H1 (cell line): ENCODE measurements around the gene TUT7. TPM values are rescaled to one million over a fixed set of nuclear protein-coding genes. Genes with fewer than 3 reads are reported as not detected.

Experiments
- CTCF ChIA-PET: fragments of 300-600 bp; sonication (Branson Sonifier 250); formaldehyde crosslinking; loops from one replicate; lab custom pipeline; 2021; ENCODE audit not compliant: partially characterized antibody; lab: Charles Lee
- POLR2A ChIA-PET: fragments of 300-600 bp; sonication (Branson Sonifier 250); formaldehyde crosslinking; loops from one replicate; lab custom pipeline; 2021; ENCODE audit warnings: inconsistent platforms; ENCODE audit not compliant: partially characterized antibody; lab: Charles Lee
- DNase-seq, 2 experiments: peaks; one replicate each; pipeline versions ENCODE4 v3.0.0 to v3.0.0-alpha.2; 2010 to 2022; ENCODE audit warnings: low spot score in 2 of 2, low read depth in 1 of 2, mixed read lengths in 1 of 2
- FAIRE-seq: peaks from 2 replicates; lab custom pipeline; 2011; peaks lifted over from hg19 to GRCh38; lab: Jason Lieb, UNC
- H2AFZ ChIP-seq: 2 replicates; pipeline ENCODE4 v1.8.1; 2012; ENCODE audit warnings: low read length, inconsistent platforms
- H2AK5ac ChIP-seq: 2 replicates; pipeline ENCODE4 v1.6.1; 2013; ENCODE audit warnings: low read depth, low read length
- H2BK120ac ChIP-seq: replicated peaks from 2 replicates; pipeline ENCODE3; 2013; ENCODE audit warnings: low read depth, low read length, inconsistent platforms
- H2BK12ac ChIP-seq: 2 replicates; pipeline ENCODE4 v1.6.1; 2013; ENCODE audit warnings: low read depth, low read length
- H2BK15ac ChIP-seq: 2 replicates; pipeline ENCODE4 v1.6.1; 2013; ENCODE audit warnings: low read length
- H2BK20ac ChIP-seq: 2 replicates; pipeline ENCODE4 v1.6.1; 2013; ENCODE audit warnings: low read length
- H2BK5ac ChIP-seq: 2 replicates; pipeline ENCODE4 v1.6.1; 2013; ENCODE audit warnings: low read depth, low read length
- H3K14ac ChIP-seq: 2 replicates; pipeline ENCODE4 v1.6.1; 2013; ENCODE audit warnings: inconsistent platforms; ENCODE audit not compliant: insufficient read length
- H3K18ac ChIP-seq: 2 replicates; pipeline ENCODE4 v1.6.1; 2013; ENCODE audit warnings: low read length; ENCODE audit errors: extremely low read depth
- H3K23ac ChIP-seq: 2 replicates; pipeline ENCODE4 v1.6.1; 2013; ENCODE audit warnings: inconsistent platforms; ENCODE audit not compliant: insufficient read length
- H3K23me2 ChIP-seq: 2 replicates; pipeline ENCODE4 v1.6.1; 2013; ENCODE audit warnings: low read depth, low read length
- H3K27ac ChIP-seq: 2 replicates; pipeline ENCODE4 v1.6.1; 2011; ENCODE audit warnings: low read depth, low read length, inconsistent platforms
- H3K27me3 ChIP-seq, 4 experiments: replicated peaks in 1 of 4; 1 replicate in 1 of 4; 2 replicates in 3 of 4; pipeline versions ENCODE4 v1.6.1 to v1.8.1; 2011 to 2013; ENCODE audit warnings: low read length in 3 of 4, mild to moderate bottlenecking in 3 of 4, inconsistent platforms in 2 of 4, mixed read lengths in 2 of 4, moderate library complexity in 1 of 4; ENCODE audit not compliant: control insufficient read depth in 3 of 4, insufficient read depth in 3 of 4; ENCODE audit errors: extremely low read depth in 1 of 4
- H3K36me3 ChIP-seq, 4 experiments: 2 replicates each; pipeline versions ENCODE4 v1.6.1 to v1.8.1; 2011 to 2013; ENCODE audit warnings: mild to moderate bottlenecking in 4 of 4, low read length in 3 of 4, moderate library complexity in 2 of 4, control low read depth in 1 of 4, inconsistent platforms in 1 of 4; ENCODE audit not compliant: insufficient read depth in 4 of 4, control insufficient read depth in 2 of 4
- H3K4ac ChIP-seq: replicated peaks from 2 replicates; pipeline ENCODE3; 2013; ENCODE audit warnings: low read length, low read depth, mixed read lengths, inconsistent platforms; ENCODE audit not compliant: insufficient read length
- H3K4me1 ChIP-seq, 4 experiments: replicated peaks in 1 of 4; 1 replicate in 1 of 4; 2 replicates in 3 of 4; pipeline versions ENCODE4 v1.6.1 to v1.8.1; 2011 to 2013; ENCODE audit warnings: low read length in 3 of 4, inconsistent platforms in 2 of 4, mixed read lengths in 1 of 4; ENCODE audit not compliant: insufficient read depth in 4 of 4, control insufficient read depth in 3 of 4
- H3K4me2 ChIP-seq, 2 experiments: 2 replicates each; pipeline versions ENCODE4 v1.6.1 to v1.8.1; 2011 to 2013; ENCODE audit warnings: low read depth in 2 of 2, low read length in 2 of 2, control low read depth in 1 of 2, inconsistent platforms in 1 of 2, mild to moderate bottlenecking in 1 of 2; ENCODE audit not compliant: insufficient read depth in 1 of 2
- H3K4me3 ChIP-seq, 4 experiments: fragments of 200-600, 300-600 bp in 1 of 4; sonication (generic), shearing (Covaris generic), sonication (Bioruptor Twin) in 1 of 4; 2 replicates each; pipeline versions ENCODE4 v1.5.1 to v1.8.1; 2011 to 2016; ENCODE audit warnings: low read length in 4 of 4, low read depth in 3 of 4, control low read depth in 2 of 4, inconsistent platforms in 2 of 4, mild to moderate bottlenecking in 2 of 4, mixed read lengths in 1 of 4, moderate library complexity in 1 of 4; ENCODE audit not compliant: insufficient read depth in 2 of 4; ENCODE audit errors: extremely low read depth in 1 of 4
- H3K56ac ChIP-seq: replicated peaks from 2 replicates; pipeline ENCODE3; 2013; ENCODE audit warnings: low read depth, mild to moderate bottlenecking, mixed read lengths, low read length, inconsistent platforms; ENCODE audit not compliant: insufficient read length
- H3K79me1 ChIP-seq: 2 replicates; pipeline ENCODE4 v1.6.1; 2013; ENCODE audit warnings: low read depth, low read length, control low read depth
- H3K79me2 ChIP-seq, 2 experiments: 2 replicates each; pipeline versions ENCODE4 v1.6.1 to v1.8.1; 2012 to 2013; ENCODE audit warnings: low read length in 2 of 2, mild to moderate bottlenecking in 2 of 2, inconsistent platforms in 1 of 2; ENCODE audit not compliant: insufficient read depth in 2 of 2, control insufficient read depth in 1 of 2
- H3K9ac ChIP-seq, 4 experiments: replicated peaks in 1 of 4; 1 replicate in 1 of 4; 2 replicates in 3 of 4; pipeline versions ENCODE4 v1.6.1 to v1.8.1; 2011 to 2013; ENCODE audit warnings: low read depth in 3 of 4, low read length in 3 of 4, control low read depth in 2 of 4, mild to moderate bottlenecking in 2 of 4, moderate library complexity in 2 of 4, inconsistent platforms in 1 of 4; ENCODE audit errors: extremely low read depth in 1 of 4
- H3K9me3 ChIP-seq, 2 experiments: 2 replicates each; pipeline versions ENCODE4 v1.6.1 to v1.8.1; 2012 to 2013; ENCODE audit warnings: mild to moderate bottlenecking in 2 of 2, moderate library complexity in 2 of 2, control low read depth in 1 of 2, inconsistent platforms in 1 of 2, low read depth in 1 of 2, low read length in 1 of 2, mixed read lengths in 1 of 2; ENCODE audit not compliant: insufficient read depth in 2 of 2
- H4K20me1 ChIP-seq, 2 experiments: replicated peaks in 1 of 2; 2 replicates each; pipeline versions ENCODE3 to v1.8.1; 2011 to 2013; ENCODE audit warnings: inconsistent platforms in 2 of 2, low read length in 2 of 2, mild to moderate bottlenecking in 1 of 2; ENCODE audit not compliant: insufficient read depth in 2 of 2, control insufficient read depth in 1 of 2
- H4K5ac ChIP-seq: 2 replicates; pipeline ENCODE4 v1.6.1; 2013; ENCODE audit warnings: low read length, low read depth, mixed read lengths, inconsistent platforms; ENCODE audit not compliant: insufficient read length
- H4K8ac ChIP-seq: 2 replicates; pipeline ENCODE4 v1.8.0; 2013; ENCODE audit warnings: mild to moderate bottlenecking, moderate library complexity, low read length, inconsistent platforms; ENCODE audit not compliant: insufficient read depth; ENCODE audit errors: extremely low read depth
- H4K91ac ChIP-seq: replicated peaks from 2 replicates; pipeline ENCODE3; 2013; ENCODE audit warnings: low read length, mixed read lengths, inconsistent platforms; ENCODE audit not compliant: insufficient read length
- RAD21 ChIP-seq, 2 experiments: IDR thresholded peaks in 1 of 2; conservative IDR thresholded peaks in 1 of 2; 2 replicates each; pipeline ENCODE4 v1.6.1; 2011; ENCODE audit warnings: low read depth in 2 of 2, low read length in 2 of 2, improper control_type of control experiment in 1 of 2, inconsistent platforms in 1 of 2, mild to moderate bottlenecking in 1 of 2, moderate library complexity in 1 of 2
- WGBS, 2 experiments: shearing (Covaris generic) in 1 of 2; methylation state at CpG; one replicate each; pipeline versions ENCODE4 v1.1.6 to v1.1.7; 2013 to 2015; ENCODE audit warnings: low lambda C conversion rate in 2 of 2, mixed read lengths in 2 of 2, inconsistent platforms in 1 of 2, low coverage in 1 of 2, missing lambda C conversion rate in 1 of 2; ENCODE audit not compliant: insufficient replicate concordance in 2 of 2, insufficient coverage in 1 of 2, insufficient read length in 1 of 2; ENCODE audit errors: extremely low coverage in 1 of 2, missing lambda C conversion rate in 1 of 2; 5-methylcytosine and 5-hydroxymethylcytosine counted together
- polyA plus RNA-seq, 7 experiments: library from polyadenylated mRNA; depleted of rRNA in 3 of 7; stranded (reverse) in 5 of 7; unstranded in 2 of 7; fragments of >200 nt in 5 of 7; fragments of 200-250 nt in 2 of 7; gene quantifications; 1 replicate in 5 of 7; 2 replicates in 1 of 7; 4 replicates in 1 of 7; pipeline versions ENCODE4 v1.2.1 to v1.2.3, GENCODE V29; 2011 to 2013; ENCODE audit warnings: missing spikeins in 2 of 7, mixed read lengths in 2 of 7
- total RNA-seq: library from RNA; stranded (reverse); fragmentation: NEBNext Ultra II Directional; extraction: Animal tissue kit (Norgen Biotek cat#: 25700); gene quantifications from 2 replicates; pipeline ENCODE4 v1.2.1, GENCODE V29; 2021
- TF ChIP-seq, protein P1 (sequence below): IDR thresholded peaks from 2 replicates; pipeline ENCODE4 v1.6.1; 2011; ENCODE audit warnings: low read depth, mild to moderate bottlenecking, low read length; ENCODE audit not compliant: insufficient read depth
- TF ChIP-seq, protein P2 (sequence below), 3 experiments: IDR thresholded peaks; 1 replicate in 2 of 3; 2 replicates in 1 of 3; pipeline versions ENCODE4 v1.5.1 to v1.6.1; 2011; ENCODE audit warnings: low read length in 3 of 3, mild to moderate bottlenecking in 3 of 3, inconsistent platforms in 2 of 3, low read depth in 1 of 3, moderate library complexity in 1 of 3; ENCODE audit not compliant: insufficient read depth in 1 of 3; ENCODE audit errors: control extremely low read depth in 1 of 3

The TUT7 gene
- total and polyA plus RNA-seq, 2 of the 8 experiments (the other 6 are each of a cell fraction or from before 2014, with no cell fraction given) = 4.8 to 19.3 TPM

DNA sequence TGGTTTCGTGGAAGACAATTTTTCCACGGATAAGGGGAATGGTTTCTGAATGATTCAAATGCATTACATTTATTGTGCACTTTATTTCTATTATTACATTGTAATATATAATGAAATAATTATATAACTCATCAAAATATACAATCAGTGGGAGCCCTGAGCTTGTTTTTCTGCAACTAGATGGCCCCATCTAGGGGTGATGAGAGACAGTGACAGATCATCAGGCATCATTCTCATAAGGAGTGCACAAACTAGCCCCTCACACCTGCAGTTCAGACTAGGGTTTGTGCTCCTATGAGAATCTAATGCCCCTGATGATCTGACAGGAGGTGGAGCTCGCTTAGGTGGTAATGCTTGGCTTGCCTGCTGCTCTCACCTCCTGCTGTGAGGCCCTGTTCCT lies 78.2 kb downstream of the TUT7 start:
- Histone ChIP-seq H3K79me2 (peaks cover 6 to 67% of the 10 kb centered on the region in 2 experiments), H3K4me1 (peaks cover 0 to 6% (median 2%) of the 10 kb centered on the region in 4 experiments; a peak in 3 of 7 replicates), H2BK5ac (no peak overlapping the region), H2AFZ (no peak overlapping the region), H3K27me3 (no peaks in the 10 kb centered on the region), H3K4ac (no peak overlapping the region), H3K36me3 (peaks cover 5 to 42% (median 22%) of the 10 kb centered on the region in 4 experiments; a peak in 7 of 8 replicates), H3K18ac (no peak overlapping the region), H3K23me2 (no peaks in the 10 kb centered on the region), H4K91ac (no peak overlapping the region), H3K9me3 (no peaks in the 10 kb centered on the region; a peak in 1 of 4 replicates), H4K8ac (no peak overlapping the region), H2BK20ac (no peak overlapping the region), H3K14ac (no peak overlapping the region), H4K20me1 (peaks cover 1 to 10% of the 10 kb centered on the region in 2 experiments), H3K9ac (no peak overlapping the region), H3K79me1 (peaks cover 10% of the 10 kb centered on the region), H2AK5ac (no peak overlapping the region), H4K5ac (no peak overlapping the region), H2BK15ac (no peak overlapping the region), H3K4me3 (no peak overlapping the region), H3K23ac (no peak overlapping the region), H3K27ac (no peak overlapping the region), H3K4me2 (no peak overlapping the region), H3K56ac (no peak overlapping the region), H2BK12ac (no peak overlapping the region), H2BK120ac (no peak overlapping the region)
- DNase-seq (no peak), FAIRE-seq (no peak)
- ChIA-PET POLR2A (interaction anchor here (1.2 kb wide), 1 partner anchor 28 kb away, joined by 3 read pairs; no protein-coding TSS in a partner anchor), CTCF (interaction anchor here (0.6 to 3.2 kb wide), 21 partner anchors 9 to 457 kb away, joined by 3 to 21 read pairs (median 4); partner anchors contain the start of gene C9orf153)
- TF ChIP-seq RAD21 (IDR thresholded peaks at IDR 0.05 in 1 of 2, conservative IDR thresholded peaks at IDR 0.05 in 1 of 2; ENCODE audit: low read depth in 2 of 2, low read length in 2 of 2) = peak; percentile 51 to 57
- TF ChIP-seq, protein P1, sequence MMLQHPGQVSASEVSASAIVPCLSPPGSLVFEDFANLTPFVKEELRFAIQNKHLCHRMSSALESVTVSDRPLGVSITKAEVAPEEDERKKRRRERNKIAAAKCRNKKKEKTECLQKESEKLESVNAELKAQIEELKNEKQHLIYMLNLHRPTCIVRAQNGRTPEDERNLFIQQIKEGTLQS = no peak
- TF ChIP-seq, protein P2, sequence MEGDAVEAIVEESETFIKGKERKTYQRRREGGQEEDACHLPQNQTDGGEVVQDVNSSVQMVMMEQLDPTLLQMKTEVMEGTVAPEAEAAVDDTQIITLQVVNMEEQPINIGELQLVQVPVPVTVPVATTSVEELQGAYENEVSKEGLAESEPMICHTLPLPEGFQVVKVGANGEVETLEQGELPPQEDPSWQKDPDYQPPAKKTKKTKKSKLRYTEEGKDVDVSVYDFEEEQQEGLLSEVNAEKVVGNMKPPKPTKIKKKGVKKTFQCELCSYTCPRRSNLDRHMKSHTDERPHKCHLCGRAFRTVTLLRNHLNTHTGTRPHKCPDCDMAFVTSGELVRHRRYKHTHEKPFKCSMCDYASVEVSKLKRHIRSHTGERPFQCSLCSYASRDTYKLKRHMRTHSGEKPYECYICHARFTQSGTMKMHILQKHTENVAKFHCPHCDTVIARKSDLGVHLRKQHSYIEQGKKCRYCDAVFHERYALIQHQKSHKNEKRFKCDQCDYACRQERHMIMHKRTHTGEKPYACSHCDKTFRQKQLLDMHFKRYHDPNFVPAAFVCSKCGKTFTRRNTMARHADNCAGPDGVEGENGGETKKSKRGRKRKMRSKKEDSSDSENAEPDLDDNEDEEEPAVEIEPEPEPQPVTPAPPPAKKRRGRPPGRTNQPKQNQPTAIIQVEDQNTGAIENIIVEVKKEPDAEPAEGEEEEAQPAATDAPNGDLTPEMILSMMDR (IDR thresholded peaks at IDR 0.05; ENCODE audit: control extremely low read depth in 1 of 3, insufficient read depth in 1 of 3, low read depth in 1 of 3, low read length in 3 of 3) = peak in 2 of 3 experiments; percentile 33 to 37; a peak in 3 of 4 replicates
- WGBS, 2 experiments = 84% methylated on average over 3 of the region's 3 CpGs; no CpG with 5 or more reads in 1 of the 2 experiments
